Liver (tissue), 9 donors: ENCODE measurements around the gene TUT4. TPM values are rescaled to one million over a fixed set of nuclear protein-coding genes. Genes with fewer than 3 reads are reported as not detected.

Experiments used
- DNase-seq: peaks from one replicate; pipeline ENCODE4 v3.0.0-alpha.2; 2017; ENCODE audit warnings: low spot score
- H3K27ac ChIP-seq, 2 donors: one replicate each; pipeline ENCODE4 v1.7.0; 2013; ENCODE audit warnings: inconsistent platforms in 2 of 2, low read length in 2 of 2, control low read depth in 1 of 2, low read depth in 1 of 2, mild to moderate bottlenecking in 1 of 2
- H3K27me3 ChIP-seq, 4 donors: one replicate each; pipeline versions ENCODE4 v1.6.1 to v1.7.0; 2013; ENCODE audit warnings: low read length in 3 of 4, inconsistent platforms in 1 of 4, mild to moderate bottlenecking in 1 of 4, moderate library complexity in 1 of 4; ENCODE audit not compliant: control insufficient read depth in 4 of 4, insufficient read depth in 4 of 4
- H3K36me3 ChIP-seq, 4 donors: one replicate each; pipeline versions ENCODE4 v1.6.1 to v1.7.0; 2013; ENCODE audit warnings: low read length in 3 of 4, mild to moderate bottlenecking in 3 of 4, low read depth in 1 of 4, moderate library complexity in 1 of 4; ENCODE audit not compliant: control insufficient read depth in 4 of 4, insufficient read depth in 3 of 4
- H3K4me1 ChIP-seq, 4 donors: one replicate each; pipeline versions ENCODE4 v1.6.1 to v1.7.0; 2013; ENCODE audit warnings: low read length in 3 of 4, mild to moderate bottlenecking in 3 of 4, moderate library complexity in 1 of 4; ENCODE audit not compliant: control insufficient read depth in 4 of 4, insufficient read depth in 4 of 4
- H3K4me3 ChIP-seq, 3 donors: one replicate each; pipeline versions ENCODE4 v1.6.1 to v1.7.0; 2013; ENCODE audit warnings: low read length in 3 of 3, control low read depth in 1 of 3, low read depth in 1 of 3, mild to moderate bottlenecking in 1 of 3
- H3K9ac ChIP-seq, 2 donors: one replicate each; pipeline ENCODE4 v1.7.0; 2013; ENCODE audit warnings: low read length in 2 of 2, mild to moderate bottlenecking in 2 of 2, moderate library complexity in 2 of 2, control low read depth in 1 of 2, low read depth in 1 of 2
- H3K9me3 ChIP-seq, 4 donors: one replicate each; pipeline versions ENCODE4 v1.6.1 to v1.7.0; 2013; ENCODE audit warnings: low read length in 3 of 4; ENCODE audit not compliant: control insufficient read depth in 4 of 4
- CTCF ChIP-seq: fragments of 150-350 bp; IDR thresholded peaks from 2 replicates; pipeline ENCODE4 v1.5.1; 2017; ENCODE audit warnings: improper control_type of control experiment, low read depth, low read length; ENCODE audit not compliant: missing input control
- EGR1 ChIP-seq, 2 donors: IDR thresholded peaks; 2 replicates each; pipeline ENCODE4 v1.6.1; 2016 to 2018; ENCODE audit warnings: antibody characterized with exemption in 2 of 2, low read depth in 2 of 2
- FOXA1 ChIP-seq: IDR thresholded peaks from 2 replicates; pipeline ENCODE4 v1.6.1; 2016; ENCODE audit warnings: antibody characterized with exemption
- FOXA2 ChIP-seq: IDR thresholded peaks from 2 replicates; pipeline ENCODE4 v1.6.1; 2016; ENCODE audit warnings: antibody characterized with exemption
- GABPA ChIP-seq, 2 donors: IDR thresholded peaks in 1 of 2; conservative IDR thresholded peaks in 1 of 2; 2 replicates each; pipeline ENCODE4 v1.6.1; 2016; ENCODE audit warnings: antibody characterized with exemption in 2 of 2, mild to moderate bottlenecking in 1 of 2, moderate library complexity in 1 of 2
- HNF4A ChIP-seq, 2 donors: conservative IDR thresholded peaks; 2 replicates each; pipeline ENCODE4 v1.6.1; 2016; ENCODE audit warnings: antibody characterized with exemption in 2 of 2, mild to moderate bottlenecking in 2 of 2
- HNF4G ChIP-seq: IDR thresholded peaks from 2 replicates; pipeline ENCODE4 v1.6.1; 2016; ENCODE audit warnings: antibody characterized with exemption
- JUND ChIP-seq, 2 donors: IDR thresholded peaks; 2 replicates each; pipeline ENCODE4 v1.6.1; 2016; ENCODE audit warnings: antibody characterized with exemption in 2 of 2
- NR2F2 ChIP-seq: IDR thresholded peaks from 2 replicates; pipeline ENCODE4 v1.6.1; 2016; ENCODE audit warnings: antibody characterized with exemption
- RAD21 ChIP-seq, 2 donors: IDR thresholded peaks; 2 replicates each; pipeline ENCODE4 v1.6.1; 2016; ENCODE audit warnings: antibody characterized with exemption in 2 of 2, mild to moderate bottlenecking in 2 of 2
- REST ChIP-seq: IDR thresholded peaks from 2 replicates; pipeline ENCODE4 v1.6.1; 2016; ENCODE audit warnings: antibody characterized with exemption, mild to moderate bottlenecking
- RXRA ChIP-seq, 2 donors: IDR thresholded peaks; 2 replicates each; pipeline ENCODE4 v1.6.1; 2017 to 2018; ENCODE audit warnings: antibody characterized with exemption in 2 of 2, mild to moderate bottlenecking in 1 of 2
- SP1 ChIP-seq: IDR thresholded peaks from 2 replicates; pipeline ENCODE4 v1.6.1; 2018; ENCODE audit warnings: antibody characterized with exemption, mild to moderate bottlenecking
- TAF1 ChIP-seq: conservative IDR thresholded peaks from 2 replicates; pipeline ENCODE4 v1.6.1; 2016; ENCODE audit warnings: antibody characterized with exemption, mild to moderate bottlenecking
- YY1 ChIP-seq: IDR thresholded peaks from 2 replicates; pipeline ENCODE4 v1.6.1; 2016; ENCODE audit warnings: antibody characterized with exemption, mild to moderate bottlenecking
- ZBTB33 ChIP-seq: IDR thresholded peaks from 2 replicates; pipeline ENCODE4 v1.6.1; 2016; ENCODE audit warnings: antibody characterized with exemption
- WGBS: extraction: QIAGEN DNeasy Blood & Tissue Kit; methylation state at CpG from one replicate; pipeline ENCODE4 v1.1.7; 2013; 5-methylcytosine and 5-hydroxymethylcytosine counted together
- polyA plus RNA-seq, 2 donors: library from polyadenylated mRNA; stranded (reverse) in 1 of 2; unstranded in 1 of 2; fragments of 200-250 nt in 1 of 2; fragments of >200 nt in 1 of 2; fragmentation: Nextera tagmentation in 1 of 2; extraction: Ambion mirVana in 1 of 2; gene quantifications; one replicate each; pipeline versions ENCODE4 v1.2.1 to v1.2.3, GENCODE V29; 2013 to 2015
- total RNA-seq, 2 donors: library from RNA; depleted of rRNA; stranded (reverse); fragments of >200 nt; gene quantifications; one replicate each; pipeline ENCODE4 v1.2.3, GENCODE V29; 2014
- TF ChIP-seq, protein P1 (sequence below): IDR thresholded peaks from 2 replicates; pipeline ENCODE4 v1.6.1; 2016; ENCODE audit warnings: antibody characterized with exemption
- TF ChIP-seq, protein P2 (sequence below): IDR thresholded peaks from 2 replicates; pipeline ENCODE4 v1.6.1; 2016; ENCODE audit warnings: antibody characterized with exemption
- donor health status: healthy.
- donor health status: healthy.
- donor health status: healthy.
- donor health status: healthy.
- donor health status: healthy.

The TUT4 gene
- total and polyA plus RNA-seq, 4 donors, result 12.2 to 28.0 (median 24.0) TPM

- TF ChIP-seq HNF4G, result no peak
- no peak for TF ChIP-seq CTCF
- TF ChIP-seq SP1, result peak; percentile 75
- TF ChIP-seq FOXA1, result no peak
- TF ChIP-seq FOXA2, result no peak
- TF ChIP-seq YY1, result peak; percentile 28
- TF ChIP-seq NR2F2, result peak; percentile 22
- TF ChIP-seq TAF1, result no peak
- no peak for TF ChIP-seq GABPA (IDR thresholded peaks at IDR 0.05 in 1 of 2, conservative IDR thresholded peaks at IDR 0.05 in 1 of 2)
- TF ChIP-seq EGR1 (IDR thresholded peaks at IDR 0.05; ENCODE audit: low read depth in 2 of 2), result no peak
- TF ChIP-seq RAD21 (IDR thresholded peaks at IDR 0.05), result no peak
- TF ChIP-seq RXRA (IDR thresholded peaks at IDR 0.05), result peak; percentile 88 to 93
- TF ChIP-seq HNF4A (conservative IDR thresholded peaks at IDR 0.05), result peak; percentile 44 to 47
- TF ChIP-seq JUND (IDR thresholded peaks at IDR 0.05), result peak in 1 of 2 donors; percentile 26
- TF ChIP-seq ZBTB33, result peak; percentile 33
- TF ChIP-seq, protein P1, sequence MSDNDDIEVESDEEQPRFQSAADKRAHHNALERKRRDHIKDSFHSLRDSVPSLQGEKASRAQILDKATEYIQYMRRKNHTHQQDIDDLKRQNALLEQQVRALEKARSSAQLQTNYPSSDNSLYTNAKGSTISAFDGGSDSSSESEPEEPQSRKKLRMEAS, result no peak
- TF ChIP-seq, protein P2, sequence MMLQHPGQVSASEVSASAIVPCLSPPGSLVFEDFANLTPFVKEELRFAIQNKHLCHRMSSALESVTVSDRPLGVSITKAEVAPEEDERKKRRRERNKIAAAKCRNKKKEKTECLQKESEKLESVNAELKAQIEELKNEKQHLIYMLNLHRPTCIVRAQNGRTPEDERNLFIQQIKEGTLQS, result no peak
- no peak for TF ChIP-seq REST
- Histone ChIP-seq H3K4me1 (peaks cover 3 to 20% (median 17%) of the 10 kb centered on the region in 4 donors), H3K36me3 (peaks cover 0 to 1% (median 0%) of the 10 kb centered on the region in 4 donors)
Observed at GRCh38 chr1:52506349-52506748, 46.5 kb downstream of the TUT4 start.

More at GRCh38 chr1:52506349-52506748, 46.5 kb downstream of the TUT4 start:
- 32% methylated on average over 3 of the region's 3 CpGs for WGBS
- Histone ChIP-seq H3K9me3 (no peaks in the 10 kb centered on the region), H3K4me3 (no peak overlapping the region), H3K27me3 (no peaks in the 10 kb centered on the region), H3K27ac (peak overlapping the region in 1 of 2 donors; percentile 58), H3K9ac (no peak overlapping the region)
- no peak for DNase-seq
